Spinal cord (tissue), 10 donors: ENCODE data around the gene HDAC6. TPM values are rescaled to one million over a fixed set of nuclear protein-coding genes. Genes with fewer than 3 reads are reported as not detected.
A peak's percentile ranks its signal among the peaks of the same experiment; 100 is the strongest.
"Not testable (repeated sequence)": the region's sequence is repeated elsewhere in the genome, so short reads cannot be mapped to it uniquely, and the experiment has no call there.

Experiments used
- DNase-seq, 6 donors: peaks; one replicate each; pipeline versions ENCODE4 v3.0.0 to v3.0.0-alpha.2; 2013 to 2015; ENCODE audit warnings: low spot score in 6 of 6, low read depth in 4 of 6
- H3K27ac ChIP-seq: one replicate; pipeline ENCODE4 v1.5.1; 2013; ENCODE audit warnings: low read depth, low read length, control low read depth
- H3K27me3 ChIP-seq: one replicate; pipeline ENCODE4 v1.6.1; 2013; ENCODE audit warnings: low read length; ENCODE audit not compliant: control insufficient read depth, insufficient read depth
- H3K36me3 ChIP-seq: one replicate; pipeline ENCODE4 v1.6.1; 2013; ENCODE audit warnings: low read length; ENCODE audit not compliant: control insufficient read depth, insufficient read depth
- H3K4me1 ChIP-seq: one replicate; pipeline ENCODE4 v1.6.1; 2013; ENCODE audit warnings: low read length; ENCODE audit not compliant: control insufficient read depth, insufficient read depth
- H3K4me3 ChIP-seq: one replicate; pipeline ENCODE4 v1.5.1; 2013; ENCODE audit warnings: low read depth, low read length, control low read depth
- H3K9me3 ChIP-seq: one replicate; pipeline ENCODE4 v1.6.1; 2013; ENCODE audit warnings: low read length; ENCODE audit not compliant: control insufficient read depth, insufficient read depth
- WGBS: methylation state at CpG from one replicate; pipeline ENCODE4 v1.1.5; 2013; ENCODE audit warnings: missing lambda C conversion rate; ENCODE audit not compliant: insufficient coverage; 5-methylcytosine and 5-hydroxymethylcytosine counted together
- polyA plus RNA-seq, 2 donors: library from polyadenylated mRNA; unstranded; fragments of 120-200 nt; gene quantifications; one replicate each; pipeline ENCODE4 v1.2.1, GENCODE V29; 2013; ENCODE audit not compliant: insufficient read length in 2 of 2
- total RNA-seq, 2 donors: library from RNA; depleted of rRNA in 1 of 2; stranded (reverse); fragments of 120-200 nt in 1 of 2; fragments of >200 nt in 1 of 2; gene quantifications; one replicate each; pipeline versions ENCODE4 v1.2.3 to v1.2.4, GENCODE V29; 2013 to 2014
- donor health status: healthy.

The HDAC6 gene
- total and polyA plus RNA-seq, 4 donors = 63.9 to 194 (median 145) TPM

GRCh38 chrX:48816014-48816810 is 14.3 kb downstream of the HDAC6 start:
- DNase-seq = no peak
- Histone ChIP-seq H3K4me1 (no peaks in the 10 kb centered on the region), H3K27ac (no peak overlapping the region), H3K27me3 (no peaks in the 10 kb centered on the region), H3K36me3 (peaks cover 46% of the 10 kb centered on the region), H3K4me3 (no peak overlapping the region), H3K9me3 (no peaks in the 10 kb centered on the region)
- WGBS = 85% methylated on average over 16 of the region's 18 CpGs

DNA sequence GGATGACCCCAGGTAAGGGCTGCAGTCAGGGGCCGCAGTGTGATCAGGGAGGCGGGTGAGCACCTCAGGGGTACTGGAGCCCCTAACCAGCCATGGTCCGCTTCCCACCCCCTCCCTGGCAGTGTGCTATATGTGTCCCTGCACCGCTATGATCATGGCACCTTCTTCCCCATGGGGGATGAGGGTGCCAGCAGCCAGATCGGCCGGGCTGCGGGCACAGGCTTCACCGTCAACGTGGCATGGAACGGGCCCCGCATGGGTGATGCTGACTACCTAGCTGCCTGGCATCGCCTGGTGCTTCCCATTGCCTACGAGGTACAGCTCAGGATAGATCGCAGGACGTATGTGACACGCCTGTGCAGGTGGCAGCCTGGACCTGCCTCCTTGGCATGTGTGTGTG is 16.2 kb downstream of the HDAC6 start:
- Histone ChIP-seq H3K27me3 (no peaks in the 10 kb centered on the region), H3K4me3 (no peak overlapping the region), H3K9me3 (no peaks in the 10 kb centered on the region), H3K36me3 (peaks cover 58% of the 10 kb centered on the region), H3K4me1 (no peaks in the 10 kb centered on the region), H3K27ac (no peak overlapping the region)
- no peak for DNase-seq
- 86% methylated on average over 16 of the region's 16 CpGs for WGBS

DNA sequence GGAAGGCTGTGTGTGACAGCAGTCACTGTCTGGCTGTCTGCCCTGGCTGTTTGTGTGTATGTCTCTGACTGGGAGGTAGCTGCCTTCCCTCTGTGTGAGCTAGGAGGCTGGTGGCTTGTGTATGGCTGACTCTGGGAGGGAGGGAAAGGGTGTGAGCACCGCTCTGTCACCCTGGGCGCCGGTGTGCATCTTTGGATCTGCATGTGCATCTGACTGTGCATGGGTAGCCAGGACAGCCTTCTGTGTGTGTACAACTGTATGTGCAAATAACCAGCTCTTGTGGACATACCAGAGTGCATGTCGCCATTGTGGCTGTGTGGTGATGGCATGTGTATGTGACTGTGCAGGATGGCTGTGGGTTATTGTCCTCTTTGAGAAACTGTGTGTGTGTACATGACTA is 17.0 kb downstream of the HDAC6 start:
- DNase-seq = no peak
- H3K4me3 ChIP-seq = no peak overlapping the region
- H3K27me3 ChIP-seq = no peaks in the 10 kb centered on the region
- no peaks in the 10 kb centered on the region for H3K4me1 ChIP-seq
- WGBS = 80% methylated on average over 4 of the region's 4 CpGs
- H3K27ac ChIP-seq = no peak overlapping the region
- H3K9me3 ChIP-seq = no peaks in the 10 kb centered on the region
- H3K36me3 ChIP-seq = peaks cover 62% of the 10 kb centered on the region

DNA sequence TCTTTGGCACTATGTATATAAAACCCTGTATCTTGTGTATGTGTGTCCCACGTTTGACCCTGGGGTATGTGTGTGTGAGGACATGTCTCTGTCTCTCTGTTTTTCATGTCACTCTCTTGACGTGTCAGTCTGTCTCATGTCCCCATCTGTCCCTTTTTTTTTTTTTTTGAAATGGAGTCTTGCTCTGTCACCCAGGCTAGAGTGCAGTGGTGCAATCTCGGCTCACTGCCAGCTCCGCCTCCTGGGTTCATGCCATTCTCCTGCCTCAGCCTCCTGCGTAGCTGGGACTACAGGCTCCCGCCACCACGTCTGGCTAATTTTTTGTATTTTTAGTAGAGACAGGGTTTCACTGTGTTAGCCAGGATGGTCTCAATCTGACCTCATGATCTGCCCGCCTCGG is 17.5 kb downstream of the HDAC6 start:
- WGBS = 82% methylated on average over 3 of the region's 9 CpGs
- peaks cover 66% of the 10 kb centered on the region for H3K36me3 ChIP-seq
- H3K27me3 ChIP-seq, H3K4me3 ChIP-seq, H3K9me3 ChIP-seq, H3K4me1 ChIP-seq, H3K27ac ChIP-seq, DNase-seq: not testable (repeated sequence)

DNA sequence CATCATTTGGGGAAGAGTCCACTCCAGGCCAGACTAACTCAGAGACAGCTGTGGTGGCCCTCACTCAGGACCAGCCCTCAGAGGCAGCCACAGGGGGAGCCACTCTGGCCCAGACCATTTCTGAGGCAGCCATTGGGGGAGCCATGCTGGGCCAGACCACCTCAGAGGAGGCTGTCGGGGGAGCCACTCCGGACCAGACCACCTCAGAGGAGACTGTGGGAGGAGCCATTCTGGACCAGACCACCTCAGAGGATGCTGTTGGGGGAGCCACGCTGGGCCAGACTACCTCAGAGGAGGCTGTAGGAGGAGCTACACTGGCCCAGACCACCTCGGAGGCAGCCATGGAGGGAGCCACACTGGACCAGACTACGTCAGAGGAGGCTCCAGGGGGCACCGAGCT is 21.2 kb downstream of the HDAC6 start:
- Histone ChIP-seq H3K4me3 (no peak overlapping the region), H3K9me3 (peaks cover 2% of the 10 kb centered on the region), H3K4me1 (no peaks in the 10 kb centered on the region), H3K27ac (no peak overlapping the region), H3K27me3 (no peaks in the 10 kb centered on the region), H3K36me3 (peaks cover 50% of the 10 kb centered on the region)
- peak in 1 of 6 donors; percentile 47 for DNase-seq
- WGBS = 52% methylated on average over 6 of the region's 6 CpGs

DNA sequence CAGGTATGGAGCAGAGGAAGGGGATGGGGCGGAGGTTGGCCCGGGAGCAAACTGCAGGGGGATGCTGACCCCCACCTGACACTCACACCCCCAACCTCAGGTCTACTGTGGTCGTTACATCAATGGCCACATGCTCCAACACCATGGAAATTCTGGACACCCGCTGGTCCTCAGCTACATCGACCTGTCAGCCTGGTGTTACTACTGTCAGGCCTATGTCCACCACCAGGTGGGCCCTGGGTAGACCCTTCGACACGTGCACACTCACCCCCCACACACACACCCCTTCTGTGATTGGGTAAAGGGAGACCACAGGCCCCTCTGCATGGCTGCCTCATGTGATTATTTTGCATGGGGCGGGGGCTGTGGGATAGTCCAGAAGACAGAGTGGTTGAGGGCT is 22.2 kb downstream of the HDAC6 start:
- 66% methylated on average over 3 of the region's 8 CpGs for WGBS
- Histone ChIP-seq H3K36me3 (peaks cover 47% of the 10 kb centered on the region), H3K27me3 (no peaks in the 10 kb centered on the region), H3K4me1 (no peaks in the 10 kb centered on the region), H3K9me3 (peaks cover 2% of the 10 kb centered on the region), H3K27ac (no peak overlapping the region), H3K4me3 (no peak overlapping the region)
- DNase-seq = no peak

GRCh38 chrX:48826135-48826875 is 24.4 kb downstream of the HDAC6 start, which contains the start of gene ERAS:
Gene ERAS, plus strand, starts transcription at chrX:48826513. Its CDS starts 2,611 bp downstream, at chrX:48829124.
- H3K27ac ChIP-seq = no peak within 1 kb of the TSS
- H3K36me3 ChIP-seq = peaks cover 55% of the 10 kb centered on the region
- WGBS = 48% methylated on average over 66 of the region's 67 CpGs
- no peak within 1 kb of the TSS for H3K4me3 ChIP-seq
- H3K4me1 ChIP-seq = peaks cover under 1% of the 10 kb centered on the region
- peaks cover 2% of the 10 kb centered on the region for H3K9me3 ChIP-seq
- DNase-seq = no peak
- no peaks in the 10 kb centered on the region for H3K27me3 ChIP-seq

DNA sequence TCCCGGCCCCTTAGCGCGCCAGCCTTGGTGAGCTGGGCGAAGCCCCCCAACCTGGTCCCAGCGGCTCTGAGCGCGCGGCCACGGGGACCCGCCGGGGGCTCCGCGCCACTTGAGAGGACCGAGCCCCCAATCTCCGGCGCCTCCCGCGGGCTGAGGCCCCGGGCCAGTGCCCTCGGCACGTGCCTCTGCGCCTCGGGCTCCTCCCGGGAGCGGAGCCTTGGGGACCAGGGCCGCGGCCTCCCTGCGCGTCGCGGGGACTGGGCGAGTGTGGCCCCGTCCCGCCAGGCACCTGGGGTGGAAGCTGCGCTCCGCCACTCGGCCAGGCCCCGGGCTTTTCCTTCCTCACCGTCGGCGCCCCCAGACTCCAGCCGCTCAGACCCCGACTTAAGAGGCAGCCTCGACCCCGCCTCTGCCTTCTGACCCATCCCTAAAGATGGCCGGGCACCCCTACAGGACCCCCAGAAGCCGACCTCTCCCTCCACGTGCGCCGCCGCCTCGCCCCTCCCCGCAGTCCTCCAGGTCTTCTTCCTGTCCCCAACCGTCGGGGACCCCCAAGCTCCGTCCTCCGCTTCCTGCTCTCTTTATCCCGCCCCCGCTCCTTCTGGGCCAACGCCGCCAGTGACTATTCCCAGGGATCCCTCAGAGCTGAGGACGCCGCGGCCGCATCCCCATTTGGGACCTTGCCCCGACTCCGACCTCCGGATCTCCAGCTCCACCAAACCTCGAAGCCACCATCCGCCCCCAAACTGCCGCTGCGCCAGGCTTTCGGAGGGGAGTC is 25.2 kb downstream of the HDAC6 start:
- 44% methylated on average over 71 of the region's 73 CpGs for WGBS
- H3K27ac ChIP-seq = no peak overlapping the region
- DNase-seq = no peak
- H3K9me3 ChIP-seq = peaks cover 2% of the 10 kb centered on the region
- H3K4me1 ChIP-seq = peaks cover 3% of the 10 kb centered on the region
- H3K36me3 ChIP-seq = peaks cover 56% of the 10 kb centered on the region
- H3K4me3 ChIP-seq = no peak overlapping the region
- H3K27me3 ChIP-seq = peaks cover 3% of the 10 kb centered on the region

DNA sequence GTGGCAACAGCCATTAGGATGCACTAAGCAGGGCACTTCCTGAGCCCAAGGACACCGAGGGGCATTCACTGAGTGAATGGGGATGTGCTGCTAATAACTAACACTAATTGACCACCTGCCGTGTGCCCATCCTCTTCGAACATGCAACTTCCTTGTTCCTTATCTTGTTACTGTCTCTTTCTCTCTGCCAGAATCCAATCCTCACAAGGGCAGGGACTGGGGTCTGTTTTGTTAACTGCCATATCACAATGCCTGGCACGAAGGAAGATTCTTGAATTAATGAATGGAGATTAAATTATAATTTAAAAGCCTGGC is 25.7 kb downstream of the HDAC6 start:
- Histone ChIP-seq H3K4me3 (no peak overlapping the region), H3K4me1 (peaks cover 3% of the 10 kb centered on the region), H3K9me3 (peaks cover 2% of the 10 kb centered on the region), H3K36me3 (peaks cover 52% of the 10 kb centered on the region), H3K27me3 (peaks cover 3% of the 10 kb centered on the region), H3K27ac (no peak overlapping the region)
- no peak for DNase-seq
- WGBS = no CpG with 5 or more reads among the region's 4 CpGs
